IPS-15b (cell line): ENCODE results near the gene PPP5C.
"Not testable (repeated sequence)": the region's sequence is repeated elsewhere in the genome, so short reads cannot be mapped to it uniquely, and the experiment has no call there.

Source experiments
- H3K27me3 ChIP-seq: one replicate; pipeline ENCODE4 v1.6.1; 2013; ENCODE audit warnings: low read length; ENCODE audit not compliant: control insufficient read depth, insufficient read depth
- H3K36me3 ChIP-seq: one replicate; pipeline ENCODE4 v1.6.1; 2013; ENCODE audit warnings: low read length; ENCODE audit not compliant: control insufficient read depth, insufficient read depth
- H3K4me1 ChIP-seq: one replicate; pipeline ENCODE4 v1.6.1; 2013; ENCODE audit warnings: mild to moderate bottlenecking, low read length; ENCODE audit not compliant: control insufficient read depth, insufficient read depth
- H3K4me3 ChIP-seq: one replicate; pipeline ENCODE4 v1.5.1; 2013; ENCODE audit warnings: low read depth, low read length
- H3K9ac ChIP-seq: one replicate; pipeline ENCODE4 v1.6.1; 2013; ENCODE audit warnings: low read depth, mild to moderate bottlenecking, low read length
- H3K9me3 ChIP-seq: one replicate; pipeline ENCODE4 v1.6.1; 2013; ENCODE audit warnings: mild to moderate bottlenecking, low read length; ENCODE audit not compliant: control insufficient read depth, insufficient read depth

PPP5C gene

GRCh38 chr19:46415804-46416709 is 69.2 kb downstream of the PPP5C start:
- H3K4me3 ChIP-seq = peak overlapping the region; percentile 41
- H3K9ac ChIP-seq, H3K4me1 ChIP-seq, H3K27me3 ChIP-seq, H3K36me3 ChIP-seq, H3K9me3 ChIP-seq: not testable (repeated sequence)

- Histone ChIP-seq H3K36me3 (no peaks in the 10 kb centered on the region), H3K4me1 (no peaks in the 10 kb centered on the region), H3K9me3 (no peaks in the 10 kb centered on the region), H3K27me3 (peaks cover 2% of the 10 kb centered on the region), H3K9ac (no peak overlapping the region), H3K4me3 (no peak overlapping the region)
These were observed 73.2 kb downstream of the PPP5C start for GRCh38 chr19:46420056-46420455.

- Histone ChIP-seq H3K9ac (no peak overlapping the region), H3K9me3 (no peaks in the 10 kb centered on the region), H3K27me3 (peaks cover 9% of the 10 kb centered on the region), H3K36me3 (no peaks in the 10 kb centered on the region), H3K4me3 (no peak overlapping the region), H3K4me1 (no peaks in the 10 kb centered on the region)
These were observed 75.5 kb downstream of the PPP5C start for GRCh38 chr19:46422344-46422743.

GRCh38 chr19:46423188-46423587 is 76.3 kb downstream of the PPP5C start:
- no peaks in the 10 kb centered on the region for H3K9me3 ChIP-seq
- no peaks in the 10 kb centered on the region for H3K36me3 ChIP-seq
- H3K4me1 ChIP-seq = peaks cover under 1% of the 10 kb centered on the region
- H3K27me3 ChIP-seq = peaks cover 18% of the 10 kb centered on the region
- no peak overlapping the region for H3K9ac ChIP-seq
- no peak overlapping the region for H3K4me3 ChIP-seq

GRCh38 chr19:46426035-46426505 is 79.2 kb downstream of the PPP5C start:
- Histone ChIP-seq H3K9ac (peak overlapping the region; percentile 66), H3K27me3 (peaks cover 21% of the 10 kb centered on the region), H3K9me3 (no peaks in the 10 kb centered on the region), H3K4me3 (peak overlapping the region; percentile 92), H3K4me1 (peaks cover 4% of the 10 kb centered on the region), H3K36me3 (no peaks in the 10 kb centered on the region)

GRCh38 chr19:46426506-46427162 is 79.7 kb downstream of the PPP5C start:
- Histone ChIP-seq H3K36me3 (no peaks in the 10 kb centered on the region), H3K27me3 (peaks cover 24% of the 10 kb centered on the region), H3K9ac (peak overlapping the region; percentile 66), H3K9me3 (no peaks in the 10 kb centered on the region), H3K4me3 (peak overlapping the region; percentile 92), H3K4me1 (peaks cover 6% of the 10 kb centered on the region)

GRCh38 chr19:46427518-46428045 is 80.7 kb downstream of the PPP5C start:
- Histone ChIP-seq H3K4me1 (peaks cover 6% of the 10 kb centered on the region), H3K27me3 (peaks cover 24% of the 10 kb centered on the region), H3K4me3 (peak overlapping the region; percentile 58), H3K36me3 (no peaks in the 10 kb centered on the region), H3K9ac (no peak overlapping the region), H3K9me3 (no peaks in the 10 kb centered on the region)

GRCh38 chr19:46428239-46429135 is 81.6 kb downstream of the PPP5C start, which contains the start of gene PNMA8C:
Gene PNMA8C (minus strand): TSS chr19:46428936. CDS start chr19:46428359, 577 bp downstream.
- Histone ChIP-seq H3K4me1 (peaks cover 6% of the 10 kb centered on the region), H3K4me3 (peak within 1 kb of the TSS; percentile 58), H3K9ac (no peak within 1 kb of the TSS), H3K9me3 (no peaks in the 10 kb centered on the region), H3K36me3 (no peaks in the 10 kb centered on the region), H3K27me3 (peaks cover 24% of the 10 kb centered on the region)

GRCh38 chr19:46429999-46430398 is 83.1 kb downstream of the PPP5C start:
- no peak overlapping the region for H3K9ac ChIP-seq
- H3K36me3 ChIP-seq = no peaks in the 10 kb centered on the region
- peaks cover 24% of the 10 kb centered on the region for H3K27me3 ChIP-seq
- H3K4me3 ChIP-seq = no peak overlapping the region
- no peaks in the 10 kb centered on the region for H3K9me3 ChIP-seq
- H3K4me1 ChIP-seq = peaks cover 6% of the 10 kb centered on the region

- Histone ChIP-seq H3K27me3 (peaks cover 20% of the 10 kb centered on the region), H3K36me3 (no peaks in the 10 kb centered on the region)
These were observed 84.9 kb downstream of the PPP5C start for GRCh38 chr19:46431824-46432223.

GRCh38 chr19:46433470-46433869 is 86.6 kb downstream of the PPP5C start:
- not testable (repeated sequence) for H3K4me1 ChIP-seq, H3K4me3 ChIP-seq, H3K27me3 ChIP-seq, H3K9me3 ChIP-seq, H3K9ac ChIP-seq, H3K36me3 ChIP-seq

More at GRCh38 chr19:46431824-46432223, 84.9 kb downstream of the PPP5C start:
- no peak overlapping the region for H3K4me3 ChIP-seq
- H3K4me1 ChIP-seq = peaks cover 6% of the 10 kb centered on the region
- no peaks in the 10 kb centered on the region for H3K9me3 ChIP-seq
- no peak overlapping the region for H3K9ac ChIP-seq
